Neuron (in vitro differentiated cells): ENCODE data around the gene ELF1.
"Not testable (repeated sequence)": the region's sequence is repeated elsewhere in the genome, so short reads cannot be mapped to it uniquely, and the experiment has no call there.

Source experiments
- H2AFZ ChIP-seq: one replicate; pipeline ENCODE4 v1.6.1; 2013; ENCODE audit warnings: low read depth, mild to moderate bottlenecking, inconsistent platforms, low read length, moderate library complexity
- H3K27me3 ChIP-seq: one replicate; pipeline ENCODE4 v1.6.1; 2013; ENCODE audit warnings: low read length; ENCODE audit not compliant: insufficient read depth
- H3K36me3 ChIP-seq: one replicate; pipeline ENCODE4 v1.6.1; 2013; ENCODE audit warnings: low read length; ENCODE audit not compliant: insufficient read depth
- H3K4me1 ChIP-seq: one replicate; pipeline ENCODE4 v1.6.1; 2013; ENCODE audit warnings: low read length; ENCODE audit not compliant: insufficient read depth
- H3K4me3 ChIP-seq: 2 replicates; pipeline ENCODE4 v1.5.1; 2013; ENCODE audit warnings: mild to moderate bottlenecking, low read length, moderate library complexity
- H3K9me3 ChIP-seq: one replicate; pipeline ENCODE4 v1.6.1; 2013; ENCODE audit warnings: low read length

Gene ELF1

GRCh38 chr13:40920826-40921225 is 98.3 kb downstream of the ELF1 start:
- H3K4me1 ChIP-seq, result peaks cover 6% of the 10 kb centered on the region
- H3K4me3 ChIP-seq, result peak overlapping the region; percentile 70
- no peaks in the 10 kb centered on the region for H3K27me3 ChIP-seq
- no peaks in the 10 kb centered on the region for H3K36me3 ChIP-seq
- no peaks in the 10 kb centered on the region for H3K9me3 ChIP-seq
- peak overlapping the region; percentile 79 for H2AFZ ChIP-seq

- not testable (repeated sequence) for H2AFZ ChIP-seq, H3K9me3 ChIP-seq, H3K27me3 ChIP-seq, H3K36me3 ChIP-seq, H3K4me3 ChIP-seq, H3K4me1 ChIP-seq
These were observed 99.2 kb downstream of the ELF1 start for GRCh38 chr13:40919901-40920300.

GRCh38 chr13:40916207-40916998 is 102.7 kb downstream of the ELF1 start:
- Histone ChIP-seq H3K4me1 (peaks cover 6% of the 10 kb centered on the region), H2AFZ (no peak overlapping the region), H3K9me3 (no peaks in the 10 kb centered on the region), H3K4me3 (no peak overlapping the region), H3K27me3 (no peaks in the 10 kb centered on the region), H3K36me3 (no peaks in the 10 kb centered on the region)

GRCh38 chr13:40914863-40915262 is 104.3 kb downstream of the ELF1 start:
- H3K27me3 ChIP-seq, H3K4me1 ChIP-seq, H2AFZ ChIP-seq, H3K9me3 ChIP-seq, H3K4me3 ChIP-seq, H3K36me3 ChIP-seq: not testable (repeated sequence)

GRCh38 chr13:40911341-40911740 is 107.8 kb downstream of the ELF1 start:
- no peak overlapping the region for H3K4me3 ChIP-seq
- H2AFZ ChIP-seq, result no peak overlapping the region
- no peaks in the 10 kb centered on the region for H3K4me1 ChIP-seq
- H3K9me3 ChIP-seq, result no peaks in the 10 kb centered on the region
- no peaks in the 10 kb centered on the region for H3K36me3 ChIP-seq
- no peaks in the 10 kb centered on the region for H3K27me3 ChIP-seq

- Histone ChIP-seq H3K4me3 (no peak overlapping the region), H3K27me3 (no peaks in the 10 kb centered on the region), H3K9me3 (no peaks in the 10 kb centered on the region), H3K4me1 (no peaks in the 10 kb centered on the region), H2AFZ (no peak overlapping the region), H3K36me3 (no peaks in the 10 kb centered on the region)
These were observed 108.6 kb downstream of the ELF1 start for GRCh38 chr13:40910324-40911050.

- H3K4me3 ChIP-seq, H3K9me3 ChIP-seq, H2AFZ ChIP-seq, H3K36me3 ChIP-seq, H3K27me3 ChIP-seq, H3K4me1 ChIP-seq: not testable (repeated sequence)
These were observed 109.4 kb downstream of the ELF1 start for GRCh38 chr13:40909541-40910200.

GRCh38 chr13:40908546-40908945 is 110.6 kb downstream of the ELF1 start:
- Histone ChIP-seq H3K4me3 (no peak overlapping the region), H3K27me3 (no peaks in the 10 kb centered on the region), H3K36me3 (no peaks in the 10 kb centered on the region), H2AFZ (no peak overlapping the region), H3K9me3 (no peaks in the 10 kb centered on the region), H3K4me1 (no peaks in the 10 kb centered on the region)

GRCh38 chr13:40901032-40901431 is 118.1 kb downstream of the ELF1 start:
- not testable (repeated sequence) for H3K4me1 ChIP-seq, H2AFZ ChIP-seq, H3K27me3 ChIP-seq, H3K4me3 ChIP-seq, H3K9me3 ChIP-seq, H3K36me3 ChIP-seq

GRCh38 chr13:40900568-40900967 is 118.5 kb downstream of the ELF1 start:
- not testable (repeated sequence) for H3K9me3 ChIP-seq, H3K27me3 ChIP-seq, H2AFZ ChIP-seq

GRCh38 chr13:40897053-40897452 is 122.1 kb downstream of the ELF1 start:
- Histone ChIP-seq H3K36me3 (no peaks in the 10 kb centered on the region), H3K4me1 (no peaks in the 10 kb centered on the region), H2AFZ (no peak overlapping the region), H3K4me3 (no peak overlapping the region), H3K9me3 (no peaks in the 10 kb centered on the region), H3K27me3 (no peaks in the 10 kb centered on the region)

More at GRCh38 chr13:40900568-40900967, 118.5 kb downstream of the ELF1 start:
- H3K36me3 ChIP-seq, H3K4me1 ChIP-seq, H3K4me3 ChIP-seq: not testable (repeated sequence)

GRCh38 chr13:40895227-40896184 is 123.6 kb downstream of the ELF1 start:
- H3K36me3 ChIP-seq, result no peaks in the 10 kb centered on the region
- H3K4me1 ChIP-seq, result no peaks in the 10 kb centered on the region
- no peaks in the 10 kb centered on the region for H3K27me3 ChIP-seq
- no peak overlapping the region for H3K4me3 ChIP-seq
- H3K9me3 ChIP-seq, result no peaks in the 10 kb centered on the region
- no peak overlapping the region for H2AFZ ChIP-seq
